IMR-90 (cell line): ENCODE results near the gene ITPKA. TPM values are rescaled to one million over a fixed set of nuclear protein-coding genes. Genes with fewer than 3 reads are reported as not detected.

ENCODE experiments used
- ATAC-seq: fragments of 200-7000 bp; cut with Tn5 transposase; 2 replicates; pipeline ENCODE4 v1.9.1; 2020; ENCODE audit warnings: low read depth, mild to moderate bottlenecking, moderate library complexity
- BruUV-seq: library from RNA; stranded (reverse); fragments of 400-500 nt; replicated peaks from 2 replicates; lab custom pipeline; 2021; lab: Mats Ljungman, UMichigan
- CTCF ChIA-PET: fragments of 300-600 bp; formaldehyde crosslinking; extraction: SDS; loops from one replicate; lab custom pipeline; 2021; ENCODE audit warnings: antibody characterized with exemption; lab: Yijun Ruan, JAX
- POLR2A ChIA-PET: fragments of 300-600 bp; sonication (Branson Sonifier 250); formaldehyde crosslinking; loops from one replicate; lab custom pipeline; 2022; ENCODE audit warnings: antibody characterized with exemption; ENCODE audit not compliant: unreplicated experiment; lab: Charles Lee
- DNase-seq: peaks from one replicate; pipeline ENCODE4 v3.0.0; 2013
- H2AFZ ChIP-seq: replicated peaks from 2 replicates; pipeline ENCODE3; 2013; ENCODE audit warnings: low read length, mild to moderate bottlenecking; ENCODE audit not compliant: poor library complexity
- H2AK5ac ChIP-seq: 2 replicates; pipeline ENCODE4 v1.6.1; 2013; ENCODE audit warnings: low read depth, low read length, inconsistent platforms
- H2AK9ac ChIP-seq: replicated peaks from 2 replicates; pipeline ENCODE3; 2013; ENCODE audit warnings: mild to moderate bottlenecking, low read depth, low read length, moderate library complexity; ENCODE audit not compliant: poor library complexity
- H2BK120ac ChIP-seq: 2 replicates; pipeline ENCODE4 v1.6.1; 2013; ENCODE audit warnings: low read depth, low read length, inconsistent platforms
- H2BK15ac ChIP-seq: 3 replicates; pipeline ENCODE4 v1.6.1; 2013; ENCODE audit warnings: low read depth, low read length, inconsistent platforms
- H2BK20ac ChIP-seq: 2 replicates; pipeline ENCODE4 v1.6.1; 2013; ENCODE audit warnings: low read depth, mild to moderate bottlenecking, inconsistent platforms, low read length, moderate library complexity
- H2BK5ac ChIP-seq: 2 replicates; pipeline ENCODE4 v1.6.1; 2013; ENCODE audit warnings: mild to moderate bottlenecking, low read depth, low read length, inconsistent platforms; ENCODE audit not compliant: poor library complexity, severe bottlenecking
- H3K14ac ChIP-seq: replicated peaks from 2 replicates; pipeline ENCODE4 v1.6.1; 2013; ENCODE audit warnings: low read depth, low read length, inconsistent platforms
- H3K18ac ChIP-seq: 2 replicates; pipeline ENCODE4 v1.6.1; 2013; ENCODE audit warnings: low read depth, low read length, control low read depth
- H3K23ac ChIP-seq: 2 replicates; pipeline ENCODE4 v1.6.1; 2013; ENCODE audit warnings: low read depth, low read length, inconsistent platforms
- H3K27ac ChIP-seq: 2 replicates; pipeline ENCODE4 v1.5.1; 2013; ENCODE audit warnings: mild to moderate bottlenecking, control low read depth, low read length; ENCODE audit not compliant: insufficient read depth
- H3K27me3 ChIP-seq: 2 replicates; pipeline ENCODE4 v1.6.1; 2013; ENCODE audit warnings: low read length; ENCODE audit not compliant: control insufficient read depth, insufficient read depth
- H3K36me3 ChIP-seq: 2 replicates; pipeline ENCODE4 v1.6.1; 2013; ENCODE audit warnings: low read length, mixed read lengths; ENCODE audit not compliant: control insufficient read depth, insufficient read depth
- H3K4ac ChIP-seq: 2 replicates; pipeline ENCODE4 v1.6.1; 2013; ENCODE audit warnings: low read depth, low read length, inconsistent platforms
- H3K4me1 ChIP-seq: 2 replicates; pipeline ENCODE4 v1.6.1; 2013; ENCODE audit warnings: low read length, mixed read lengths; ENCODE audit not compliant: control insufficient read depth, insufficient read depth
- H3K4me2 ChIP-seq: 2 replicates; pipeline ENCODE4 v1.6.1; 2013; ENCODE audit warnings: low read depth, mild to moderate bottlenecking, control low read depth, low read length, moderate library complexity
- H3K4me3 ChIP-seq: 2 replicates; pipeline ENCODE4 v1.5.1; 2013; ENCODE audit warnings: low read depth, mild to moderate bottlenecking, control low read depth, low read length, moderate library complexity; ENCODE audit not compliant: insufficient read depth
- H3K56ac ChIP-seq: 2 replicates; pipeline ENCODE4 v1.6.1; 2013; ENCODE audit warnings: low read length, inconsistent platforms; ENCODE audit not compliant: insufficient read depth; ENCODE audit errors: extremely low read depth
- H3K79me1 ChIP-seq, 2 experiments: 2 replicates each; pipeline ENCODE4 v1.6.1; 2013; ENCODE audit warnings: low read length in 2 of 2, inconsistent platforms in 1 of 2, low read depth in 1 of 2
- H3K9ac ChIP-seq: 2 replicates; pipeline ENCODE4 v1.6.1; 2013; ENCODE audit warnings: low read depth, low read length, control low read depth
- H3K9me1 ChIP-seq: 2 replicates; pipeline ENCODE4 v1.6.1; 2013; ENCODE audit warnings: low read length, inconsistent platforms; ENCODE audit not compliant: insufficient read depth
- H3K9me3 ChIP-seq: 2 replicates; pipeline ENCODE4 v1.6.1; 2013; ENCODE audit warnings: low read length; ENCODE audit not compliant: control insufficient read depth, insufficient read depth
- H4K20me1 ChIP-seq: 2 replicates; pipeline ENCODE4 v1.6.1; 2013; ENCODE audit warnings: low read length, inconsistent platforms; ENCODE audit not compliant: insufficient read depth
- H4K5ac ChIP-seq: 2 replicates; pipeline ENCODE4 v1.6.1; 2013; ENCODE audit warnings: mild to moderate bottlenecking, low read depth, low read length, control low read depth
- H4K8ac ChIP-seq, 2 experiments: 2 replicates each; pipeline ENCODE4 v1.6.1; 2013; ENCODE audit warnings: low read depth in 2 of 2, low read length in 2 of 2, control low read depth in 1 of 2, inconsistent platforms in 1 of 2
- H4K91ac ChIP-seq: 2 replicates; pipeline ENCODE4 v1.6.1; 2013; ENCODE audit warnings: low read depth, low read length, inconsistent platforms; ENCODE audit not compliant: insufficient read depth
- CEBPB ChIP-seq: IDR thresholded peaks from 2 replicates; pipeline ENCODE4 v1.6.1; 2012; ENCODE audit warnings: low read depth, low read length, improper control_type of control experiment
- ELK1 ChIP-seq: fragments of 150-350 bp; IDR thresholded peaks from 2 replicates; pipeline ENCODE4 v1.6.1; 2016; ENCODE audit warnings: low read depth, mild to moderate bottlenecking, low read length, moderate library complexity, borderline replicate concordance
- FOS ChIP-seq: fragments of 150-350 bp; IDR thresholded peaks from 2 replicates; pipeline ENCODE4 v1.6.1; 2016; ENCODE audit warnings: low read depth, low read length
- SMC3 ChIP-seq: fragments of 150-350 bp; IDR thresholded peaks from 2 replicates; pipeline ENCODE4 v1.6.1; 2016; ENCODE audit warnings: low read depth, mild to moderate bottlenecking, antibody characterized with exemption, low read length, moderate library complexity
- WGBS, 2 experiments: methylation state at CpG; one replicate each; pipeline versions ENCODE4 v1.1.5 to v1.1.7; 2013; ENCODE audit warnings: missing lambda C conversion rate in 2 of 2; ENCODE audit not compliant: insufficient read length in 1 of 2; ENCODE audit errors: extremely low coverage in 2 of 2; 5-methylcytosine and 5-hydroxymethylcytosine counted together
- dilution Hi-C: fragments of 300-500 bp; cut with HindIII; formaldehyde crosslinking; loops from one replicate; pipeline ENCODE4 v1.14.3; 2018; ENCODE audit warnings: low sequenced_read_pairs; ENCODE audit not compliant: unreplicated experiment
- in situ Hi-C: fragments of 300-500 bp; cut with MboI; formaldehyde crosslinking; loops from 3 replicates; pipeline ENCODE4 v1.14.3; 2019; ENCODE audit warnings: low sequenced_read_pairs, inconsistent platforms, mixed read lengths
- intact Hi-C: fragments of 100-400 bp; cut with micrococcal nuclease; formaldehyde crosslinking; loops from 2 replicates; pipeline ENCODE4 v1.10.0; 2022
- microRNA-seq, 2 experiments: library from miRNA; stranded (forward) in 1 of 2; unstranded in 1 of 2; fragments of 10-50 nt in 1 of 2; fragments of <30 nt in 1 of 2; gene quantifications in 1 of 2; microRNA quantifications in 1 of 2; one replicate each; pipeline versions ENCODE3 to v1.1.0; 2013 to 2020; ENCODE audit not compliant: insufficient read depth in 1 of 2, insufficient read length in 1 of 2, unreplicated experiment in 1 of 2
- polyA plus RNA-seq, 3 experiments: library from polyadenylated mRNA; depleted of rRNA; stranded (reverse); fragments of >200 nt; gene quantifications; 2 replicates each; pipeline ENCODE4 v1.2.3, GENCODE V29; 2012; ENCODE audit warnings: low replicate concordance in 1 of 3
- small RNA-seq, 5 experiments: library from RNA; depleted of rRNA; stranded (forward); fragments of <200 nt; gene quantifications; one replicate each; pipeline ENCODE3, GENCODE V24; 2012
- total RNA-seq: library from RNA; depleted of rRNA; stranded (reverse); fragments of >200 nt; gene quantifications from 2 replicates; pipeline ENCODE4 v1.2.3, GENCODE V29; 2012; rRNA removed

ITPKA gene
- total and polyA plus RNA-seq, 2 of the 4 experiments (the other 2 are of a cell fraction) = 1.1 to 1.8 TPM

DNA sequence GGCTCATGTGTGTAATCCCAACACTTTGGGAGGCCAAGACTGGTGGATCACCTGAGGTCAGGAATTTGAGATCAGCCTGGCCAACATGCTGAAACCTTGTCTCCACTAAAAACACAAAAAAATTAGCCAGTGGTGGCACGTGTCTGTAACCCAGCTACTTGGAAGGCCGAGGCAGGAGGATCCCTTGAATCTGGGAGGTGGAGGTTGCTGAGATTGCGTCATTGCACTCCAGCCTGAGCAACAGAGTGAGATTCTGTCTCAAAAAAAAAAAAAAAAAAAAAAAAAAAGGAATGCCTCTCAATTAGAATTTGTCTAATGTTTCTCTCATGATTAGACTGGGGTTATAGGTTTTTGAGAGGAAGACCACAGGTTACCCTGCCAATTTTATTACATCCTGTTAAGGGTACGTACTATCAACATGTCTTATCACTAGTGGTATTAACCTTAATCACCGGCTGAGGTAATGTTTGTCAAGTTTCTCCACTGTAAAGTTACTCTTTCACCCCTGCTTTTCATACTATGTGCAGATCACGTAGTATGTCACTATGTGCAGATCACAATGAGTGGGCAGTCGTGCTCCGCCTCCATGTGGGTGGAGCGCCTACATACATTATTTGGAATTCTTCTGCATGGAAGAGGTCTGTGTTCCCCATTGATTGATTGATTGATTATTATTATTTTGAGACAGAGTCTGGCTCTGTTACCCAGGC, 56.5 kb downstream of the ITPKA start:
- WGBS, 2 experiments = no CpG with 5 or more reads among the region's 9 CpGs
- no peak for DNase-seq
- Histone ChIP-seq H3K4ac (no peak overlapping the region), H3K23ac (no peak overlapping the region), H4K91ac (no peak overlapping the region), H2AK5ac (no peak overlapping the region), H4K8ac (no peak overlapping the region), H2AFZ (no peak overlapping the region), H3K4me1 (no peaks in the 10 kb centered on the region; the same call in 1 of the 2 replicates), H4K20me1 (no peaks in the 10 kb centered on the region), H3K27me3 (no peaks in the 10 kb centered on the region), H2BK20ac (no peak overlapping the region), H2BK15ac (no peak overlapping the region), H3K4me2 (no peak overlapping the region), H2BK5ac (no peak overlapping the region), H4K5ac (no peak overlapping the region), H3K9me1 (no peaks in the 10 kb centered on the region), H3K79me1 (no peaks in the 10 kb centered on the region), H3K4me3 (no peak overlapping the region), H2AK9ac (no peak overlapping the region), H2BK120ac (no peak overlapping the region), H3K9ac (no peak overlapping the region), H3K14ac (no peak overlapping the region), H3K27ac (no peak overlapping the region), H3K56ac (no peak overlapping the region), H3K36me3 (no peaks in the 10 kb centered on the region), H3K18ac (no peak overlapping the region), H3K9me3 (no peaks in the 10 kb centered on the region)
- CTCF ChIA-PET = no interaction called here
- dilution Hi-C loops = no loop called here
- no peak for ATAC-seq
- intact Hi-C loops = loop anchor here (10.0 kb wide), 1 partner anchor 195 kb away; no protein-coding TSS in a partner anchor
- TF ChIP-seq ELK1 = no peak
- TF ChIP-seq FOS = no peak
- TF ChIP-seq SMC3 = no peak
- peak; percentile 59 for TF ChIP-seq CEBPB
- in situ Hi-C loops = no loop called here
- no TSS peak for BruUV-seq
- POLR2A ChIA-PET = interaction anchor here (0.7 kb wide), 1 partner anchor 592 kb away, joined by 10 read pairs; no protein-coding TSS in a partner anchor

Small RNA genes lying within 50 kb of the gene (microRNA-seq; reads per million reads assigned to microRNA genes)
- gene RNU6-1169P (ENCODE audit: insufficient read depth, insufficient read length) = not detected

Small RNA genes lying within 50 kb of the gene (small RNA-seq; reads per million reads assigned to genes)
- gene RNU6-1169P = 0 reads per million in 5 experiments

Other genes with a start within 250 kb of the ITPKA start
- gene OIP5, start 161.3 kb upstream of the ITPKA start, total RNA-seq = 4.1 and 7.5 TPM in 2 replicates
- 5.4 and 5.5 TPM in 2 replicates for gene OIP5, start 161.3 kb upstream of the ITPKA start, polyA plus RNA-seq (2012; rRNA removed)
- 92.5 and 123 TPM in 2 replicates for gene NUSAP1, start 161.0 kb upstream of the ITPKA start, total RNA-seq
- gene NUSAP1, start 161.0 kb upstream of the ITPKA start, polyA plus RNA-seq (2012; rRNA removed) = 59.2 and 61.7 TPM in 2 replicates
- 16.8 and 28.3 TPM in 2 replicates for gene NDUFAF1, start 91.4 kb upstream of the ITPKA start, total RNA-seq
- 13.4 and 14.6 TPM in 2 replicates for gene NDUFAF1, start 91.4 kb upstream of the ITPKA start, polyA plus RNA-seq (2012; rRNA removed)
- 15.1 and 17.8 TPM in 2 replicates for gene RTF1, start 76.8 kb upstream of the ITPKA start, total RNA-seq
- 21.7 and 24.3 TPM in 2 replicates for gene RTF1, start 76.8 kb upstream of the ITPKA start, polyA plus RNA-seq (2012; rRNA removed)
- gene LTK, start 20.0 kb downstream of the ITPKA start, total RNA-seq = 0.18 and 0.28 TPM in 2 replicates
- gene LTK, start 20.0 kb downstream of the ITPKA start, polyA plus RNA-seq (2012; rRNA removed) = 0.62 and 0.77 TPM in 2 replicates
- gene RPAP1, start 50.4 kb downstream of the ITPKA start, total RNA-seq = 9.1 and 9.4 TPM in 2 replicates
- 18.1 and 22.7 TPM in 2 replicates for gene RPAP1, start 50.4 kb downstream of the ITPKA start, polyA plus RNA-seq (2012; rRNA removed)
- gene TYRO3, start 65.3 kb downstream of the ITPKA start, total RNA-seq = 10.6 and 11.5 TPM in 2 replicates
- 15.1 and 18.4 TPM in 2 replicates for gene TYRO3, start 65.3 kb downstream of the ITPKA start, polyA plus RNA-seq (2012; rRNA removed)
- gene MGA, start 166.5 kb downstream of the ITPKA start, total RNA-seq = 38.0 and 48.3 TPM in 2 replicates
- gene MGA, start 166.5 kb downstream of the ITPKA start, polyA plus RNA-seq (2012; rRNA removed) = 3.0 and 3.2 TPM in 2 replicates